SU-DHL-6 (cell line): Measurements from ENCODE around the gene EPSTI1.

Experiments
- CTCF ChIP-seq: fragments of 200-600 bp; sonication (generic); IDR thresholded peaks from one replicate; pipeline ENCODE4 v1.5.1; 2017; ENCODE audit warnings: antibody characterized with exemption, mild to moderate bottlenecking, low read length, moderate library complexity; ENCODE audit not compliant: insufficient read depth, poor library complexity, severe bottlenecking
- EZH2phosphoT487 ChIP-seq: fragments of 200-600 bp; sonication (generic), shearing (Covaris generic); conservative IDR thresholded peaks from 2 replicates; pipeline ENCODE4 v1.6.1; 2018; ENCODE audit warnings: mild to moderate bottlenecking, antibody characterized with exemption, low read length, moderate library complexity, mixed read lengths

DNA sequence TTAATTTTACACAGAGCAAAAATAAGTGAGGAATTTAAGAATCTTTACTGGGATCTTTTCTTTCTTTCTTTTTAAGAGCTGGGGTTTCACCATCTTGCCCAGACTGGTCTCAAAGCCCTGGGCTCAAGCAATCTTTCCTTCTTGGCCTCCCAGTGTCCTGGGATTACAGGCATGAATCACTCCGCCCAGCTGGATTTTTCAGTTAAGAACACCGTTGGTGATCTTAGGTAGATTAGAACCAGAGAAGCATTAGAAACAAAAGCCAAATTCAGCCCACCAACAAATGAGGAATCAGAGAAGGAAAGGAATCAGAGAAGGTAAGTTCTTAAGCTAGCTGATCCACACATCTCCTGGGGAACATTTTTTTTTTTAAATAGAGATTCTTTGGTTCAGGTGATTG lies 34.2 kb downstream of the EPSTI1 start:
- TF ChIP-seq CTCF (no peak), EZH2phosphoT487 (no peak)
